DND-41 (cell line): ENCODE measurements around the gene TEX30.

Experiments used
- EZH2 ChIP-seq: IDR thresholded peaks from 3 replicates; pipeline ENCODE4 v1.6.1; 2012; ENCODE audit warnings: borderline replicate concordance, low read depth, mild to moderate bottlenecking, moderate library complexity, low read length, inconsistent platforms; ENCODE audit not compliant: severe bottlenecking
- TF ChIP-seq, protein P1 (sequence below): IDR thresholded peaks from 2 replicates; pipeline ENCODE4 v1.5.1; 2012; ENCODE audit warnings: borderline replicate concordance, low read length, moderate library complexity, mild to moderate bottlenecking; ENCODE audit not compliant: poor library complexity, severe bottlenecking; ENCODE audit errors: extremely low read depth

DNA sequence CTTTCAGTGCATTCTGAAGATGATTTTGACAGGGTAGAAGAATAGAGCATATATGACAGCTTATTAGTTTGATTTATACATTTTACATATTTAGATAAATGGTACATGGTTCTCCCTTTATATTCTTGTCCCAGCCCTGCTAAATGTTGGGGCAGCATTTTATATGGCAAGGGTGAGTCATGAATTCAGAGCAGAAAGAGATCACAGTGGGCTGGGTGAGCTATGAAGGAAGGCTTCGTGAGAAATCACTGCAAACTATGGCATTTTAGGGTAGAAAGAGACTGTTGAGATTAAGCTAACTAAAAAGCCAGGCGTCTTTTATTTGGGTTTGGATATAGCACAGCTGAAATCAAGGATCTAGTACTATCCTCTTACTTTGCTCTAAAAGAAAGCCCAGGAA is 54.8 kb downstream of the TEX30 start:
- TF ChIP-seq, protein P1, sequence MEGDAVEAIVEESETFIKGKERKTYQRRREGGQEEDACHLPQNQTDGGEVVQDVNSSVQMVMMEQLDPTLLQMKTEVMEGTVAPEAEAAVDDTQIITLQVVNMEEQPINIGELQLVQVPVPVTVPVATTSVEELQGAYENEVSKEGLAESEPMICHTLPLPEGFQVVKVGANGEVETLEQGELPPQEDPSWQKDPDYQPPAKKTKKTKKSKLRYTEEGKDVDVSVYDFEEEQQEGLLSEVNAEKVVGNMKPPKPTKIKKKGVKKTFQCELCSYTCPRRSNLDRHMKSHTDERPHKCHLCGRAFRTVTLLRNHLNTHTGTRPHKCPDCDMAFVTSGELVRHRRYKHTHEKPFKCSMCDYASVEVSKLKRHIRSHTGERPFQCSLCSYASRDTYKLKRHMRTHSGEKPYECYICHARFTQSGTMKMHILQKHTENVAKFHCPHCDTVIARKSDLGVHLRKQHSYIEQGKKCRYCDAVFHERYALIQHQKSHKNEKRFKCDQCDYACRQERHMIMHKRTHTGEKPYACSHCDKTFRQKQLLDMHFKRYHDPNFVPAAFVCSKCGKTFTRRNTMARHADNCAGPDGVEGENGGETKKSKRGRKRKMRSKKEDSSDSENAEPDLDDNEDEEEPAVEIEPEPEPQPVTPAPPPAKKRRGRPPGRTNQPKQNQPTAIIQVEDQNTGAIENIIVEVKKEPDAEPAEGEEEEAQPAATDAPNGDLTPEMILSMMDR = no peak
- no peak for TF ChIP-seq EZH2
